K562 (cell line): Measurements from ENCODE around the gene CLUH. TPM values are rescaled to one million over a fixed set of nuclear protein-coding genes. Genes with fewer than 3 reads are reported as not detected.

Source experiments
- GATA2 ChIP-seq: sonication (generic); formaldehyde crosslinking; IDR thresholded peaks from 2 replicates; pipeline ENCODE4 v1.4.0; 2020; ENCODE audit warnings: mild to moderate bottlenecking, missing genetic modification reagents
- JUN ChIP-seq, 2 experiments: sonication (generic) in 1 of 2; formaldehyde crosslinking in 1 of 2; IDR thresholded peaks; 2 replicates each; pipeline versions ENCODE4 v1.6.1 to v1.8.0; 2012 to 2022; ENCODE audit warnings: borderline replicate concordance in 2 of 2, mild to moderate bottlenecking in 2 of 2, improper control_type of control experiment in 1 of 2, low read depth in 1 of 2, low read length in 1 of 2, missing genetic modification reagents in 1 of 2
- NFYB ChIP-seq: IDR thresholded peaks from 2 replicates; pipeline ENCODE4 v1.6.1; 2011; ENCODE audit warnings: mild to moderate bottlenecking, moderate library complexity; ENCODE audit not compliant: insufficient read length; ENCODE audit errors: extremely low read depth
- PTBP1 ChIP-seq: fragments of 200-400 bp; formaldehyde crosslinking; IDR thresholded peaks from 2 replicates; pipeline ENCODE4 v1.6.1; 2017; ENCODE audit warnings: low read depth, low read length
- RAD51 ChIP-seq: fragments of 450-650 bp; IDR thresholded peaks from 2 replicates; pipeline ENCODE4 v1.7.1; 2016; ENCODE audit warnings: low read depth, mild to moderate bottlenecking, borderline replicate concordance
- SLC30A9 ChIP-seq: fragments of 250-450 bp; sonication (Bioruptor Pico); IDR thresholded peaks from 2 replicates; pipeline ENCODE4 v1.8.0; 2022; ENCODE audit warnings: mild to moderate bottlenecking, moderate library complexity
- SMC3 ChIP-seq: conservative IDR thresholded peaks from 2 replicates; pipeline ENCODE4 v1.6.1; 2011; ENCODE audit warnings: low read depth, low read length, improper control_type of control experiment; ENCODE audit not compliant: insufficient read depth
- TGIF2 ChIP-seq: sonication (generic); formaldehyde crosslinking; IDR thresholded peaks from 2 replicates; pipeline ENCODE4 v1.8.1; 2022; ENCODE audit warnings: mild to moderate bottlenecking, missing genetic modification reagents, moderate library complexity
- ZBTB1 ChIP-seq: sonication (generic); formaldehyde crosslinking; IDR thresholded peaks from 2 replicates; pipeline ENCODE4 v1.8.1; 2023; ENCODE audit warnings: missing genetic modification reagents, low read depth, mild to moderate bottlenecking, borderline replicate concordance
- ZNF239 ChIP-seq: fragments of 250-450 bp; sonication (Bioruptor Pico); IDR thresholded peaks from 2 replicates; pipeline ENCODE4 v1.4.0; 2020; ENCODE audit warnings: mild to moderate bottlenecking
- ZNF551 ChIP-seq: fragments of 250-450 bp; sonication (Bioruptor Pico); IDR thresholded peaks from 2 replicates; pipeline ENCODE4 v1.5.0; 2021; ENCODE audit warnings: mild to moderate bottlenecking, moderate library complexity
- polyA plus RNA-seq, 8 experiments: library from polyadenylated mRNA; depleted of rRNA in 4 of 8; stranded (reverse) in 5 of 8; unstranded in 3 of 8; fragments of >200 nt; fragmentation: Nextera tagmentation in 2 of 8; fragmentation: Illumina TruSeq in 1 of 8; extraction: Ambion mirVana in 2 of 8; extraction: Trizol in 1 of 8; gene quantifications; 2 replicates each; pipeline versions ENCODE4 v1.2.1 to v1.2.3, GENCODE V29; 2011 to 2014; ENCODE audit warnings: inconsistent platforms in 1 of 8, missing spikeins in 1 of 8
- total RNA-seq, 7 experiments: library from RNA; depleted of rRNA in 6 of 7; stranded (reverse); fragments of >200 nt in 6 of 7; fragmentation: Illumina TruSeq in 2 of 7; extraction: Trizol in 2 of 7; gene quantifications; 2 replicates each; pipeline versions ENCODE4 v1.2.1 to v1.2.3, GENCODE V29; 2011 to 2021; ENCODE audit warnings: low replicate concordance in 1 of 7
- TF ChIP-seq, protein P1 (sequence below): sonication (generic); formaldehyde crosslinking; IDR thresholded peaks from 2 replicates; pipeline ENCODE4 v1.8.0; 2022; ENCODE audit warnings: mild to moderate bottlenecking, low read depth, missing genetic modification reagents
- TF ChIP-seq, protein P2 (sequence below): fragments of 250-450 bp; sonication (Bioruptor Pico); IDR thresholded peaks from 2 replicates; pipeline ENCODE4 v1.5.0; 2020; ENCODE audit warnings: mild to moderate bottlenecking, borderline replicate concordance
- TF ChIP-seq, protein P3 (sequence below): sonication (generic); formaldehyde crosslinking; IDR thresholded peaks from 2 replicates; pipeline ENCODE4 v1.9.0; 2022; ENCODE audit warnings: mild to moderate bottlenecking, missing genetic modification reagents

Gene CLUH
- total and polyA plus RNA-seq, 9 of the 15 experiments (the other 6 are each of a cell fraction or from before 2014, with no cell fraction given): 0.21 to 140 (median 33.2) TPM

GRCh38 chr17:2695243-2695960 lies 16.2 kb downstream of the CLUH start (continued):
- no peak for TF ChIP-seq ZBTB1 (CRISPR knock-in tag)
- TF ChIP-seq ZNF239 (CRISPR knock-in tag): no peak
- TF ChIP-seq, protein P1, sequence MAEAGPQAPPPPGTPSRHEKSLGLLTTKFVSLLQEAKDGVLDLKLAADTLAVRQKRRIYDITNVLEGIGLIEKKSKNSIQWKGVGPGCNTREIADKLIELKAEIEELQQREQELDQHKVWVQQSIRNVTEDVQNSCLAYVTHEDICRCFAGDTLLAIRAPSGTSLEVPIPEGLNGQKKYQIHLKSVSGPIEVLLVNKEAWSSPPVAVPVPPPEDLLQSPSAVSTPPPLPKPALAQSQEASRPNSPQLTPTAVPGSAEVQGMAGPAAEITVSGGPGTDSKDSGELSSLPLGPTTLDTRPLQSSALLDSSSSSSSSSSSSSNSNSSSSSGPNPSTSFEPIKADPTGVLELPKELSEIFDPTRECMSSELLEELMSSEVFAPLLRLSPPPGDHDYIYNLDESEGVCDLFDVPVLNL (CRISPR knock-in tag): no peak
- TF ChIP-seq, protein P2, sequence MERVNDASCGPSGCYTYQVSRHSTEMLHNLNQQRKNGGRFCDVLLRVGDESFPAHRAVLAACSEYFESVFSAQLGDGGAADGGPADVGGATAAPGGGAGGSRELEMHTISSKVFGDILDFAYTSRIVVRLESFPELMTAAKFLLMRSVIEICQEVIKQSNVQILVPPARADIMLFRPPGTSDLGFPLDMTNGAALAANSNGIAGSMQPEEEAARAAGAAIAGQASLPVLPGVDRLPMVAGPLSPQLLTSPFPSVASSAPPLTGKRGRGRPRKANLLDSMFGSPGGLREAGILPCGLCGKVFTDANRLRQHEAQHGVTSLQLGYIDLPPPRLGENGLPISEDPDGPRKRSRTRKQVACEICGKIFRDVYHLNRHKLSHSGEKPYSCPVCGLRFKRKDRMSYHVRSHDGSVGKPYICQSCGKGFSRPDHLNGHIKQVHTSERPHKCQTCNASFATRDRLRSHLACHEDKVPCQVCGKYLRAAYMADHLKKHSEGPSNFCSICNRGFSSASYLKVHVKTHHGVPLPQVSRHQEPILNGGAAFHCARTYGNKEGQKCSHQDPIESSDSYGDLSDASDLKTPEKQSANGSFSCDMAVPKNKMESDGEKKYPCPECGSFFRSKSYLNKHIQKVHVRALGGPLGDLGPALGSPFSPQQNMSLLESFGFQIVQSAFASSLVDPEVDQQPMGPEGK: no peak
- no peak for TF ChIP-seq JUN (IDR thresholded peaks at IDR 0.05; ENCODE audit: borderline replicate concordance, low read depth, low read length)
- TF ChIP-seq JUN (CRISPR knock-in tag; IDR thresholded peaks at IDR 0.05; ENCODE audit: borderline replicate concordance): no peak
- no peak for TF ChIP-seq PTBP1
- TF ChIP-seq SMC3: no peak
- TF ChIP-seq RAD51: no peak
- no peak for TF ChIP-seq GATA2 (CRISPR knock-in tag)
- no peak for TF ChIP-seq SLC30A9
- TF ChIP-seq, protein P3, sequence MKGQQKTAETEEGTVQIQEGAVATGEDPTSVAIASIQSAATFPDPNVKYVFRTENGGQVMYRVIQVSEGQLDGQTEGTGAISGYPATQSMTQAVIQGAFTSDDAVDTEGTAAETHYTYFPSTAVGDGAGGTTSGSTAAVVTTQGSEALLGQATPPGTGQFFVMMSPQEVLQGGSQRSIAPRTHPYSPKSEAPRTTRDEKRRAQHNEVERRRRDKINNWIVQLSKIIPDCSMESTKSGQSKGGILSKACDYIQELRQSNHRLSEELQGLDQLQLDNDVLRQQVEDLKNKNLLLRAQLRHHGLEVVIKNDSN (CRISPR knock-in tag): no peak
- no peak for TF ChIP-seq ZNF551 (CRISPR knock-in tag)
- no peak for TF ChIP-seq NFYB
- TF ChIP-seq TGIF2 (CRISPR knock-in tag): no peak
- TF ChIP-seq, all 486 proteins: peak for 0
